AG10803 (cell line): ENCODE results near the gene CD109.

ENCODE experiments used
- DNase-seq: peaks from one replicate; pipeline ENCODE4 v3.0.0; 2010; ENCODE audit warnings: low read depth
- H3K4me3 ChIP-seq: 2 replicates; pipeline ENCODE4 v1.5.1; 2011; ENCODE audit warnings: mild to moderate bottlenecking, low read length, control low read depth
- TF ChIP-seq, protein P1 (sequence below): conservative IDR thresholded peaks from 2 replicates; pipeline ENCODE4 v1.5.1; 2011; ENCODE audit warnings: mild to moderate bottlenecking, low read length, control low read depth, inconsistent platforms

CD109 gene

GRCh38 chr6:73792738-73793137 lies 96.7 kb downstream of the CD109 start:
- DNase-seq = no peak
- no peak overlapping the region for H3K4me3 ChIP-seq
- TF ChIP-seq, protein P1, sequence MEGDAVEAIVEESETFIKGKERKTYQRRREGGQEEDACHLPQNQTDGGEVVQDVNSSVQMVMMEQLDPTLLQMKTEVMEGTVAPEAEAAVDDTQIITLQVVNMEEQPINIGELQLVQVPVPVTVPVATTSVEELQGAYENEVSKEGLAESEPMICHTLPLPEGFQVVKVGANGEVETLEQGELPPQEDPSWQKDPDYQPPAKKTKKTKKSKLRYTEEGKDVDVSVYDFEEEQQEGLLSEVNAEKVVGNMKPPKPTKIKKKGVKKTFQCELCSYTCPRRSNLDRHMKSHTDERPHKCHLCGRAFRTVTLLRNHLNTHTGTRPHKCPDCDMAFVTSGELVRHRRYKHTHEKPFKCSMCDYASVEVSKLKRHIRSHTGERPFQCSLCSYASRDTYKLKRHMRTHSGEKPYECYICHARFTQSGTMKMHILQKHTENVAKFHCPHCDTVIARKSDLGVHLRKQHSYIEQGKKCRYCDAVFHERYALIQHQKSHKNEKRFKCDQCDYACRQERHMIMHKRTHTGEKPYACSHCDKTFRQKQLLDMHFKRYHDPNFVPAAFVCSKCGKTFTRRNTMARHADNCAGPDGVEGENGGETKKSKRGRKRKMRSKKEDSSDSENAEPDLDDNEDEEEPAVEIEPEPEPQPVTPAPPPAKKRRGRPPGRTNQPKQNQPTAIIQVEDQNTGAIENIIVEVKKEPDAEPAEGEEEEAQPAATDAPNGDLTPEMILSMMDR = no peak

DNA sequence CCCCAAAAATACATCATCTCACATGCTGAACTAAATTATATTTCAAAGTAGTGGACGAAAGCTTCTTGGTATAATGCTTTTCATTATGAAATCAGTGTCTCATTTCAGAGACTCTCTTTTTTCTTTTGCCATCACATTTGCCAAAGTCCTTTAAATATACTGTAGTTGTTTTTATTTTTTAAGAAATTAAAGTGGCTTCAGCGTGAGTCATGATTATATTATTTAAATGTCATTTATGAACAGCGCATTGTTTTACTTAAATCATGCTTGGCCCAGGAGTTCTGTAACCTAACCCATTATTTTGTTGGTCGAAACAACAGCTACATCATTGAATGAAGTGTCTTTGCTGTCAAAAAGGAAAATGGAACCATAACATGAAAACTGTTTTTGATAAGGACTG lies 100.9 kb downstream of the CD109 start:
- no peak overlapping the region for H3K4me3 ChIP-seq
- no peak for DNase-seq
- TF ChIP-seq, protein P1 = no peak

- TF ChIP-seq, protein P1 = no peak
- DNase-seq = no peak
- H3K4me3 ChIP-seq = no peak overlapping the region
These were observed 101.9 kb downstream of the CD109 start for GRCh38 chr6:73797861-73798260.

DNA sequence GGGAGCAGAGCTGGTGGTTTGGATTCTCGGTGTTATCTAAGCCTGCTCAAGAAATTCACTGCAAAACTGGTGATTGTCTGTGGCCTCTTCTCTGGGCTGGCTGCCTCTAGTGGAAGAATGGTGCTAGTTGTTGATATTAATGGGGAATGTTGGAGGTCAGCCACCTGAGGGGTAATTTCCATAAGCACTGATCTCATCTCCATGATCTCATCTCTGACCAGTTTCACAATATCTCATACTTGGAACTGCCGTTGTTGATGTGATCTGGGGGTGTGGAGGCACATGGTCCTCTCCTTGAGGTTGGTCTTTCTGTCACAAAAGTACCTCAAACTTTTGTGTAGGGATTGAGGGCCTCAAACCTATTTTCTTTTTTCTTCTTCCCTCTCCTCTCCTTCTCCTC lies 102.6 kb downstream of the CD109 start:
- peak; percentile 95 for DNase-seq
- TF ChIP-seq, protein P1 = peak; percentile 71
- no peak overlapping the region for H3K4me3 ChIP-seq

- TF ChIP-seq, protein P1 = no peak
- H3K4me3 ChIP-seq = no peak overlapping the region
- DNase-seq = peak; percentile 9
These were observed 105.0 kb downstream of the CD109 start for GRCh38 chr6:73800997-73801396.

DNA sequence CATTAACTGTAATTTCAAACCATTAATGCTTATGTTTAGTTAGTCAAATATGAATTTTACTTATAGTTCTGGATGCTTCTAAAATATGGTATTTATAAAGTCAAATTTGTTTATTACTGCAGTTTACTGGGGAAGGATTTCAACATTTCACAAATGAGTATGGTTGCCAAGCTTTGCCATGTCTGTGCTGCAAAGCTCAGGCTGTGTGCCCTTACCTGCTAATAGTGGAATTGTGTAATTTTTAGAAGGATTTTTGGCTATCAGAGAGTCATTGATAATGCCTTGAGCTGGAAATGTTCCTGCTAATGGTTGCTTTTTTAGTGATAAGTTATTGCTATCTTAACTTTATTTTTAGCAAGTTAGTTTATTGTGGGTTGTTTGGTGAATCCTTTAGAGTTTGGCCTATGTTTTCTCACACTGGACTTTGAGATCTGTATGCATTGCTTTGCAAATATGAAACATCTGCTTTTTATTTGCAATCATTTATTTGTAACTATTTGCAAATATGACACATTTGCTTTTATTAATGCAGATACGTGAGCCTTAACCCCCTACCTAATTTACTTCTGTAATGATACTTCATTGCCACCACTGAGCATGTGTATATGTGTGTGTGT lies 105.8 kb downstream of the CD109 start:
- DNase-seq = peak; percentile 31
- TF ChIP-seq, protein P1 = no peak
- H3K4me3 ChIP-seq = no peak overlapping the region

GRCh38 chr6:73802366-73802765 lies 106.4 kb downstream of the CD109 start:
- H3K4me3 ChIP-seq = no peak overlapping the region
- TF ChIP-seq, protein P1 = no peak
- DNase-seq = peak; percentile 45
